Limb (tissue), 2 donors: ENCODE measurements around the gene CEP170B.
"Not testable (repeated sequence)": the region's sequence is repeated elsewhere in the genome, so short reads cannot be mapped to it uniquely, and the experiment has no call there.

Source experiments
- DNase-seq, 2 donors: peaks; one replicate each; pipeline ENCODE4 v3.0.0-alpha.2; 2016; ENCODE audit errors: extremely low spot score in 2 of 2

CEP170B gene

GRCh38 chr14:104889375-104889757, 24.3 kb downstream of the CEP170B start:
- no peak for DNase-seq

GRCh38 chr14:104890292-104890691, 25.2 kb downstream of the CEP170B start:
- not testable (repeated sequence) for DNase-seq

- DNase-seq: no peak
Measured at GRCh38 chr14:104891121-104891551, 26.1 kb downstream of the CEP170B start.

GRCh38 chr14:104891664-104892530, 26.8 kb downstream of the CEP170B start:
- DNase-seq: peak in 1 of 2 donors; percentile 29

GRCh38 chr14:104892531-104893434, 27.7 kb downstream of the CEP170B start:
- DNase-seq: no peak

- DNase-seq: peak in 1 of 2 donors; percentile 34
Measured at GRCh38 chr14:104893435-104894207, 28.6 kb downstream of the CEP170B start.

- peak in 1 of 2 donors; percentile 26 for DNase-seq
Measured at GRCh38 chr14:104894331-104895206, 29.5 kb downstream of the CEP170B start.

GRCh38 chr14:104895207-104895785, 30.2 kb downstream of the CEP170B start:
- peak in 1 of 2 donors; percentile 31 for DNase-seq

- peak in 1 of 2 donors; percentile 50 for DNase-seq
Measured at GRCh38 chr14:104895786-104896661, 31.0 kb downstream of the CEP170B start.

- DNase-seq: peak in 1 of 2 donors; percentile 28
Measured at GRCh38 chr14:104897330-104898194, 32.5 kb downstream of the CEP170B start.

GRCh38 chr14:104898195-104898558, 33.1 kb downstream of the CEP170B start:
- no peak for DNase-seq

GRCh38 chr14:104898870-104899510, 33.9 kb downstream of the CEP170B start:
- peak in 1 of 2 donors; percentile 51 for DNase-seq

- DNase-seq: no peak
Measured at GRCh38 chr14:104899781-104900180, 34.7 kb downstream of the CEP170B start.

GRCh38 chr14:104900639-104901512, 35.8 kb downstream of the CEP170B start:
- no peak for DNase-seq

- DNase-seq: no peak
Measured at GRCh38 chr14:104903990-104904389, 38.9 kb downstream of the CEP170B start.
